ENCODE measurements around the gene CPSF3.
"Not testable (repeated sequence)": the region's sequence is repeated elsewhere in the genome, so short reads cannot be mapped to it uniquely, and the experiment has no call there.

CPSF3 gene

DNA sequence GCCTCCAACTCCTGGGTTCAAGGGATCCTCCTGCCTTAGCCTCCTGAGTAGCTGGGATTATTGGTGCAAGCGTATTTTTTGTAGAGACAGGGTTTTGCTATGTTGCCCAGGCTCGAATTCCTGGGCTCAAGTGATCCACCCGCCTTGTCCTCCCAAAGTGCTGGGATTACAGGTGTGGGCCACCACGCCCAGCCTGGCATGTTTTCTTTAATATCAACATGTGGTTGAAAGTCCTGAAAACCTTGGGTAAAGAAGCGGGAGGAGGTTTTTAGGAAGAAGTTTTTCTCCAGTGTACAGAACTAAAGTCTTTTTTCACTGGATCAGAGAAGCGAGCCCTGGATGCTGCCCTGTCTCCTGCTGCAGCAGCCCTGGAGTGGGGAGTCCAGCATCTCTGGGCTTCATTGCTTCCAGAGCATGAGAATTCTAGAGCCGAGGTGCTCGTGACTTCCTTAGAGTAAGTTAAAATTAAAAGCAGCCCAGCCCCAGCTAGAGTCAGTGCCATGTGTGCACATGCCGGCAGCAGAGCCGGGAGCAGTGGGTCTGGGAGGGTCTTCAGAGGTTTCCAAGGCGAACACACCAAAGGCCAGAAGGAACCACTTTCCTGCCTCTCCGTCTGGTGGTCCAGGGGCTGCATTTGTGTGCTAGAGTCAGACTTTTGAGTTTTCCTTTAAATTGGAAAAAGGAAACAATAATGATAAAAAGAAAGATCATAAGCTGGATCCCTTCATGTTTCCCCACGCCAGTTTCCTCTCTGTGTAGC is 31.3 kb upstream of the CPSF3 start:
- H3K4me3 ChIP-seq (ENCODE audit: low read depth, low read length): no peak overlapping the region
- no peak for DNase-seq (ENCODE audit: low read depth)
- TF ChIP-seq, protein P1, sequence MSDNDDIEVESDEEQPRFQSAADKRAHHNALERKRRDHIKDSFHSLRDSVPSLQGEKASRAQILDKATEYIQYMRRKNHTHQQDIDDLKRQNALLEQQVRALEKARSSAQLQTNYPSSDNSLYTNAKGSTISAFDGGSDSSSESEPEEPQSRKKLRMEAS (IDR thresholded peaks at IDR 0.05; ENCODE audit: low read depth, low read length): no peak
- TF ChIP-seq POLR2A (IDR thresholded peaks at IDR 0.05; ENCODE audit: extremely low read depth, insufficient read length) (no peak), MYC (IDR thresholded peaks at IDR 0.05; ENCODE audit: low read depth, low read length) (no peak)
- TF ChIP-seq, protein P2, sequence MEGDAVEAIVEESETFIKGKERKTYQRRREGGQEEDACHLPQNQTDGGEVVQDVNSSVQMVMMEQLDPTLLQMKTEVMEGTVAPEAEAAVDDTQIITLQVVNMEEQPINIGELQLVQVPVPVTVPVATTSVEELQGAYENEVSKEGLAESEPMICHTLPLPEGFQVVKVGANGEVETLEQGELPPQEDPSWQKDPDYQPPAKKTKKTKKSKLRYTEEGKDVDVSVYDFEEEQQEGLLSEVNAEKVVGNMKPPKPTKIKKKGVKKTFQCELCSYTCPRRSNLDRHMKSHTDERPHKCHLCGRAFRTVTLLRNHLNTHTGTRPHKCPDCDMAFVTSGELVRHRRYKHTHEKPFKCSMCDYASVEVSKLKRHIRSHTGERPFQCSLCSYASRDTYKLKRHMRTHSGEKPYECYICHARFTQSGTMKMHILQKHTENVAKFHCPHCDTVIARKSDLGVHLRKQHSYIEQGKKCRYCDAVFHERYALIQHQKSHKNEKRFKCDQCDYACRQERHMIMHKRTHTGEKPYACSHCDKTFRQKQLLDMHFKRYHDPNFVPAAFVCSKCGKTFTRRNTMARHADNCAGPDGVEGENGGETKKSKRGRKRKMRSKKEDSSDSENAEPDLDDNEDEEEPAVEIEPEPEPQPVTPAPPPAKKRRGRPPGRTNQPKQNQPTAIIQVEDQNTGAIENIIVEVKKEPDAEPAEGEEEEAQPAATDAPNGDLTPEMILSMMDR (IDR thresholded peaks at IDR 0.05; ENCODE audit: low read depth, low read length): no peak

DNA sequence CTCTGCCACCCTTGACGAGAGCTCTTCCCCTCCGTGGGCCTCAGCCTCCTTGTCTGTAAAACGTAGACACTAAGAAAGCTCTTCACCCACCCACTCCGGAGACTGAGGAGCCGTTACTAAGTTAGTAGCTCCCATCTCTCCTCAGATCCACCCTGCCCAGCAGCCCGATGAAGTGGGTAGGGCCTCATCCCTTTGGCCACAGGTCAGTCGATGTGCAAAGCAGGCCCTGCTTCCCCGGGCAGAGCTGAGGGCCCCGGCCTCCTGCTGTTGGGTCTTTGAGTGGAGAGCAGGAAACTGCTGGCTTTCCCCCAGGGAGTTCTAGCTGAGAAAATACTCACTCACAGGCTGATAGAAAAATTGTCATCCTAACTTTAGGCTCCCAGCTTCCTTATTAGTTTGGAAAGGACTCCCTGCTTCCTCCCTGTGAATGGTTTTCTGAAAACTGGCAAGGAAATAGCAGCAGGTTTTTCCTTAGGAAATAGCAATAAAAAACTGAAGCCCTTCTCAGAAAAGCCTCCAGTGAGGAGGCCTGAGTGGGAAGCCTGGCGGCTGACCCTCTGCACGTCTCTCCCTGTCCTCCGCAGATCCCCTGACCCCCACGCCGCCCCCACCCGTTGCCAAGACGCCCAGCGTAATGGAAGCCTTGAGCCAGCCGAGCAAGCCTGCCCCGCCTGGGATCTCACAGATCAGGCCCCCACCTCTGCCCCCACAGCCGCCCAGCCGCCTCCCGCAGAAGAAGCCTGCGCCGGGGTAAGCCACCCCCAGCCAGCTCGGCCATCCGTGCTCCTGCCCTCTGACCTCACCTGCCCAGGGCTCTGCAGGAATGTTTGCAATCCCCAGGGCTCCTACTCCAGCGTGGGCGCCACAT is 30.3 kb upstream of the CPSF3 start:
- peak; percentile 65 for DNase-seq (ENCODE audit: low read depth)
- TF ChIP-seq POLR2A (IDR thresholded peaks at IDR 0.05; ENCODE audit: extremely low read depth, insufficient read length) (no peak), MYC (IDR thresholded peaks at IDR 0.05; ENCODE audit: low read depth, low read length) (no peak)
- TF ChIP-seq, protein P2 (IDR thresholded peaks at IDR 0.05; ENCODE audit: low read depth, low read length): no peak
- TF ChIP-seq, protein P1 (IDR thresholded peaks at IDR 0.05; ENCODE audit: low read depth, low read length): no peak
- no peak overlapping the region for H3K4me3 ChIP-seq (ENCODE audit: low read depth, low read length)

DNA sequence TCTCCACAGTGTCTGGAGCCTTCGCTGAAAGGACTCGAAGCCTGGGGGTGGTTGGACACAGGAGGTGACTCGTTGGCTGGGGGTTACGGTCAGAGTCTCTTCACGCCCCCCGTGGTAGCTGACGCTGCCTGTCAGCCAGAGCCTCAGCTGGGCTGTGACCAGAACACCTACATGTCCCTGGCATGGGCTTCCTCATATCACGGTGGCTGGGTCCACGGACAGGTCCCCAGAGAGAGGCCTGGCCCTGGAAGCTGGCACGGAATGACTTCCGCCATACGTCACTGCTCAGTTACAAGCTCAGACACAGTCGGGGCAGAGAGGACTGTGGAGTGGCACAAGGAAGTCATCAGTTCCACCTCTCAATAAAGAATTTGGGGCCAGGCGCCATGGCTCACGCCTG is 28.6 kb upstream of the CPSF3 start:
- TF ChIP-seq, protein P2 (IDR thresholded peaks at IDR 0.05; ENCODE audit: low read depth, low read length): no peak
- TF ChIP-seq, protein P1 (IDR thresholded peaks at IDR 0.05; ENCODE audit: low read depth, low read length): no peak
- no peak for TF ChIP-seq MYC (IDR thresholded peaks at IDR 0.05; ENCODE audit: low read depth, low read length)
- no peak for TF ChIP-seq POLR2A (IDR thresholded peaks at IDR 0.05; ENCODE audit: extremely low read depth, insufficient read length)
- no peak overlapping the region for H3K4me3 ChIP-seq (ENCODE audit: low read depth, low read length)
- DNase-seq (ENCODE audit: low read depth): no peak

DNA sequence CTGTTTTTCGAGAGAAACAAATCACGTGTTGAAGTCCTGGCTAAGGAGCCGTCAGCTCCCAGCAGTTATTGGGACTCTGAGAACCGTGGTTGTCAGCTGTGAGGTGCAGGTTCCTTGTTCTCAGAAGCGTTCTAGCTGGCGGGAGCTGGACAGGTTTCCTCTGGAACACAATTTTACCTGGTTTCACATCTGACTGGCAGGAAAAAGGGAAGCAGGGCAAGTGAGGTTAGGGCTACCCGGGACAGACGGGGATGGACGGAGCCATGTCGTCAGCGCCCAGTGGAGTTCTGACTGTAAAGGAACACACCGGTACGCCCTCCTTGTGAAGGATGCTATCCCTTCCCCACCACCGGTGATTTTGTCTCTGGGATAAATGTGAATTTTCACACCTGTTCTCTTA is 26.3 kb upstream of the CPSF3 start:
- H3K4me3 ChIP-seq (ENCODE audit: low read depth, low read length): no peak overlapping the region
- DNase-seq (ENCODE audit: low read depth): no peak
- TF ChIP-seq, protein P1 (IDR thresholded peaks at IDR 0.05; ENCODE audit: low read depth, low read length): no peak
- TF ChIP-seq, protein P2 (IDR thresholded peaks at IDR 0.05; ENCODE audit: low read depth, low read length): no peak
- TF ChIP-seq MYC (IDR thresholded peaks at IDR 0.05; ENCODE audit: low read depth, low read length): no peak
- TF ChIP-seq POLR2A (IDR thresholded peaks at IDR 0.05; ENCODE audit: extremely low read depth, insufficient read length): no peak

DNA sequence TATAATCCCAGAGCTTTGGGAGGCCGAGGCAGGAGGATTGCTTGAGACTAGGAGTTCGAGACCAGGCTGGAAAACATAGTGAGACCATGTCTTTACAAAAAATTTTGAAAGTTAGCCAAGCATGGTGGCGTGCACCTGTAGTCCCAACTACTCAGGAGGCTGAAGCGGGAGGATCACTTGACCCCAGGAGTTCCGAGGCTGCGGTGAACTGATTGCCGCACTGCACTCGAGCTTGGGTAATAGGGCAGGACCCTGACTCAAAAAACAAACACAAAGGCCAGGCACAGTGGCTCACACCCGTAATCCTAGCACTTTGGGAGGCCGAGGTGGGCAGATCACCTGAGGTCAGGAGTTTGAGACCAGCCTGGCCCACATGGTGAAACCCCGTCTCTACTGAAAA is 25.2 kb upstream of the CPSF3 start:
- not testable (repeated sequence) for H3K4me3 ChIP-seq (ENCODE audit: low read depth, low read length); DNase-seq (ENCODE audit: low read depth)

All from NB4 (cell line).